A549 (cell line): ENCODE results near the gene NDC80.

Experiments
- ESRRA ChIP-seq: fragments of 150-350 bp; IDR thresholded peaks from 2 replicates; pipeline ENCODE4 v1.6.1; 2014; ENCODE audit warnings: mild to moderate bottlenecking, low read length, borderline replicate concordance
- HMGXB4 ChIP-seq: fragments of 250-450 bp; sonication (Bioruptor Pico); IDR thresholded peaks from 2 replicates; pipeline ENCODE4 v1.5.0; 2021; ENCODE audit warnings: mild to moderate bottlenecking, moderate library complexity, borderline replicate concordance
- MAZ ChIP-seq: fragments of 150-350 bp; IDR thresholded peaks from 2 replicates; pipeline ENCODE4 v1.6.1; 2014; ENCODE audit warnings: antibody characterized with exemption, low read depth, low read length, borderline replicate concordance
- PHF8 ChIP-seq: fragments of 200-600 bp; sonication (generic); IDR thresholded peaks from 2 replicates; pipeline ENCODE4 v1.6.1; 2016; ENCODE audit warnings: low read depth, mild to moderate bottlenecking, antibody characterized with exemption, moderate library complexity, borderline replicate concordance
- POLR2A ChIP-seq: IDR thresholded peaks from 2 replicates; pipeline ENCODE4 v1.6.1; 2012; ENCODE audit warnings: mild to moderate bottlenecking, low read length
- RAD21 ChIP-seq, 2 experiments: fragments of >200 bp in 1 of 2; sonication (Bioruptor Twin) in 1 of 2; formaldehyde crosslinking in 1 of 2; IDR thresholded peaks in 1 of 2; conservative IDR thresholded peaks in 1 of 2; 2 replicates in 1 of 2; 3 replicates in 1 of 2; pipeline ENCODE4 v1.6.1; 2012 to 2018; ENCODE audit warnings: inconsistent platforms in 1 of 2
- TF ChIP-seq, protein P1 (sequence below): fragments of >200 bp; sonication (Bioruptor Twin); formaldehyde crosslinking; IDR thresholded peaks from 3 replicates; pipeline ENCODE4 v1.5.1; 2016
- TF ChIP-seq, protein P2 (sequence below): IDR thresholded peaks from 2 replicates; pipeline ENCODE4 v1.6.1; 2012; ENCODE audit warnings: low read depth, borderline replicate concordance

- TF ChIP-seq PHF8 (no peak), POLR2A (no peak), ESRRA (no peak), RAD21 (conservative IDR thresholded peaks at IDR 0.05 in 1 of 2, IDR thresholded peaks at IDR 0.05 in 1 of 2) (no peak), HMGXB4 (no peak), MAZ (no peak)
- TF ChIP-seq, protein P1, sequence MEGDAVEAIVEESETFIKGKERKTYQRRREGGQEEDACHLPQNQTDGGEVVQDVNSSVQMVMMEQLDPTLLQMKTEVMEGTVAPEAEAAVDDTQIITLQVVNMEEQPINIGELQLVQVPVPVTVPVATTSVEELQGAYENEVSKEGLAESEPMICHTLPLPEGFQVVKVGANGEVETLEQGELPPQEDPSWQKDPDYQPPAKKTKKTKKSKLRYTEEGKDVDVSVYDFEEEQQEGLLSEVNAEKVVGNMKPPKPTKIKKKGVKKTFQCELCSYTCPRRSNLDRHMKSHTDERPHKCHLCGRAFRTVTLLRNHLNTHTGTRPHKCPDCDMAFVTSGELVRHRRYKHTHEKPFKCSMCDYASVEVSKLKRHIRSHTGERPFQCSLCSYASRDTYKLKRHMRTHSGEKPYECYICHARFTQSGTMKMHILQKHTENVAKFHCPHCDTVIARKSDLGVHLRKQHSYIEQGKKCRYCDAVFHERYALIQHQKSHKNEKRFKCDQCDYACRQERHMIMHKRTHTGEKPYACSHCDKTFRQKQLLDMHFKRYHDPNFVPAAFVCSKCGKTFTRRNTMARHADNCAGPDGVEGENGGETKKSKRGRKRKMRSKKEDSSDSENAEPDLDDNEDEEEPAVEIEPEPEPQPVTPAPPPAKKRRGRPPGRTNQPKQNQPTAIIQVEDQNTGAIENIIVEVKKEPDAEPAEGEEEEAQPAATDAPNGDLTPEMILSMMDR, result no peak
- TF ChIP-seq, protein P2, sequence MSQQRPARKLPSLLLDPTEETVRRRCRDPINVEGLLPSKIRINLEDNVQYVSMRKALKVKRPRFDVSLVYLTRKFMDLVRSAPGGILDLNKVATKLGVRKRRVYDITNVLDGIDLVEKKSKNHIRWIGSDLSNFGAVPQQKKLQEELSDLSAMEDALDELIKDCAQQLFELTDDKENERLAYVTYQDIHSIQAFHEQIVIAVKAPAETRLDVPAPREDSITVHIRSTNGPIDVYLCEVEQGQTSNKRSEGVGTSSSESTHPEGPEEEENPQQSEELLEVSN, result no peak
Observed at GRCh38 chr18:2532797-2533196, 38.6 kb upstream of the NDC80 start.
